AG08395 (cell line): ENCODE results near the gene ATP8B1.

Experiments used
- DNase-seq: peaks from one replicate; pipeline ENCODE4 v3.0.0; 2012; ENCODE audit warnings: mixed read lengths, low spot score

ATP8B1 gene

GRCh38 chr18:57819119-57819518, 16.0 kb upstream of the ATP8B1 start:
- DNase-seq: no peak

GRCh38 chr18:57816208-57816954, 13.3 kb upstream of the ATP8B1 start:
- no peak for DNase-seq

GRCh38 chr18:57814555-57814954, 11.4 kb upstream of the ATP8B1 start:
- DNase-seq: no peak

GRCh38 chr18:57813245-57813644, 10.1 kb upstream of the ATP8B1 start:
- peak; percentile 87 for DNase-seq

- no peak for DNase-seq
These were observed 9.0 kb upstream of the ATP8B1 start for GRCh38 chr18:57812126-57812477.

- no peak for DNase-seq
These were observed 8.5 kb upstream of the ATP8B1 start for GRCh38 chr18:57811477-57812125.

GRCh38 chr18:57809190-57809589, 6.1 kb upstream of the ATP8B1 start:
- no peak for DNase-seq

GRCh38 chr18:57807336-57808117, 4.4 kb upstream of the ATP8B1 start:
- peak; percentile 48 for DNase-seq

GRCh38 chr18:57806978-57807285, 3.8 kb upstream of the ATP8B1 start:
- DNase-seq: peak; percentile 83

- no peak for DNase-seq
These were observed 3.3 kb upstream of the ATP8B1 start for GRCh38 chr18:57806201-57806977.

- no peak for DNase-seq
These were observed 2.0 kb upstream of the ATP8B1 start for GRCh38 chr18:57805117-57805516.

GRCh38 chr18:57804557-57804956, 1.4 kb upstream of the ATP8B1 start:
- DNase-seq: no peak

- DNase-seq: no peak
These were observed 657 bp downstream of the ATP8B1 start for GRCh38 chr18:57802213-57803102.

- DNase-seq: no peak
These were observed 1.3 kb downstream of the ATP8B1 start for GRCh38 chr18:57801761-57802212.

GRCh38 chr18:57801325-57801724, 1.8 kb downstream of the ATP8B1 start:
- no peak for DNase-seq

GRCh38 chr18:57798713-57799373, 4.3 kb downstream of the ATP8B1 start:
- no peak for DNase-seq

- DNase-seq: no peak
These were observed 5.9 kb downstream of the ATP8B1 start for GRCh38 chr18:57797209-57797651.

- no peak for DNase-seq
These were observed 8.0 kb downstream of the ATP8B1 start for GRCh38 chr18:57794951-57795728.

GRCh38 chr18:57793302-57793986, 9.7 kb downstream of the ATP8B1 start:
- no peak for DNase-seq
